DMS 273 (cell line): ENCODE results near the gene PRICKLE1.
"Not testable (repeated sequence)": the region's sequence is repeated elsewhere in the genome, so short reads cannot be mapped to it uniquely, and the experiment has no call there.

Experiments used
- DNase-seq: peaks from one replicate; lab custom pipeline; 2025; ENCODE audit not compliant: unreplicated experiment; lab: John Stamatoyannopoulos, UW

The PRICKLE1 gene

GRCh38 chr12:42557586-42558172 is 31.9 kb downstream of the PRICKLE1 start:
- no peak for DNase-seq

DNA sequence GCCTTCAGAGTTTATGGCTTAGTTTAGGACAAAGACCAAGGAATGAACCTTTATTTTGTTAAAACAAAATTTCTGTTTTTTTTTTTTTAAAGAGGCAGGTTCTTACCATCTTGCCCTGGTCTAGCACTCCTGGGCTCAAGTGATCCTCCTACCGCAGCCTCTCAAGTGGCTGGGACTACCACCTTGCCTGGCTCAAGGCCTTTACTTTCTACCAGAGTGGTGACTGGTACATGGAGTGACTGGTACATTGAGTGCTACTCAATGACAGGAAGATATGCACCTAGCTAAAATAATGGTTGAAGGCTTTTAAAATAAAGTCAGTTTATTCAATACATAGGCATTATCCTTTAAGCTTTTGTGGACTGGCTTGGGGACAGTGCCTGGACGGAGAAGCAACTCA is 32.6 kb downstream of the PRICKLE1 start:
- no peak for DNase-seq

GRCh38 chr12:42552822-42553221 is 36.7 kb downstream of the PRICKLE1 start:
- no peak for DNase-seq

- DNase-seq, result no peak
Measured at GRCh38 chr12:42550800-42551199, 38.7 kb downstream of the PRICKLE1 start.

DNA sequence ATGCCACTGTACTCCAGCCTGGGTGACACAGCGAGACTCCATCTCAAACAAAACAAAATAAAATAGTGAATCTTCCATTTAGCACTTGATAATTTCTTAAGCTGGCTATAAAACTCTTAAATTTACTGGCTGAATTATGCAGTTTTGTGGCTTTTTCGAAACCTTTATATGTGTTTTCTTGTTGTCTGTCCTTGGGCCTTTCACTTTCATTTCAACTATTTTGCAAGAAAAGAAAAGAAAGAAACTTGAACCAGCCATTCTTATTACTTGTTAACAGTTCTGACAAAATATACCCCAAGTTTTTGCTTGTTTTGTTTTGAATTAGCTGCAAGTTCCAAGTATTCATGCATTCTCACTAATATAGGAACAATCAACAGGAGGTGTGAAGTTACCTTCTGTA is 42.8 kb downstream of the PRICKLE1 start:
- DNase-seq, result no peak

- DNase-seq, result no peak
Measured at GRCh38 chr12:42541965-42542364, 47.6 kb downstream of the PRICKLE1 start.

- DNase-seq, result not testable (repeated sequence)
Measured at GRCh38 chr12:42541308-42541707, 48.2 kb downstream of the PRICKLE1 start.

DNA sequence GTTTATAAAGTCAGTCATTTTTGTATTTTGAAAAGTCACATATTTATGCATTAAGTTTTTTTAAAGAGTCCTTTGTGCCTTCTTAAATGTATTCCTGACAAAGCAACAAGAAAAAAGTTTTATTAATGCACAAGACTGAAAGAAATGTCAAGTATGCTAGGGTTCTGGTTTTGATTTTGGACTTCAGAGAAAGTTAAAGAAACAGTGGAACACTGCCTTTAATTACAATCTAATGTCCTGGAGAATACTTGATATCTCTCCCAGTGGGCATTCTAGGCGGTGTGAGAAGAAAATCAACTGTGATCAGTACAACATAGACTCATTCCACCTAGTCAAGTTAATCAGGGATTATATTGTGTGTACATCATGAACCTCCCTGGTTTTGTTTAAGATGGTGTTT is 49.9 kb downstream of the PRICKLE1 start:
- no peak for DNase-seq

- DNase-seq, result no peak
Measured at GRCh38 chr12:42538203-42538602, 51.3 kb downstream of the PRICKLE1 start.

GRCh38 chr12:42534184-42534838 is 55.2 kb downstream of the PRICKLE1 start:
- no peak for DNase-seq

DNA sequence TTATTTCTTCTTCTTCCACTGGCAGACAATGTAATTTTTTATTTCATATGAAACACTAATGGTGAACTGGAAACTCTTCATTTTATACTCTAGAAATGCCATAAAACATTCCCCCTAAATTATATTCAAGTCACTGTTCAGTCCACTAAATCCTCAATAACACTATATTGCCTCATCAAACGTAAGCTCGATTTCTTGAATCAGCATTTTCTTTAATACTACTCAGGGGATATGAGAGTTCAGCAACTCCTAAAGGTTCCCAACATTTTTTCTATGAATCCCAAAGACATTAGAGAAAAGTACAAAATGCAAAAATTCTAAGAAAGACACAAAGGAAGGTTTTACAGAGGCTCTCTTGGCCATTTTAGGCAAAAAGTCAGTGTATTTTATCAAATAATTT is 59.3 kb downstream of the PRICKLE1 start:
- DNase-seq, result no peak

- DNase-seq, result no peak
Measured at GRCh38 chr12:42525444-42525843, 64.1 kb downstream of the PRICKLE1 start.

DNA sequence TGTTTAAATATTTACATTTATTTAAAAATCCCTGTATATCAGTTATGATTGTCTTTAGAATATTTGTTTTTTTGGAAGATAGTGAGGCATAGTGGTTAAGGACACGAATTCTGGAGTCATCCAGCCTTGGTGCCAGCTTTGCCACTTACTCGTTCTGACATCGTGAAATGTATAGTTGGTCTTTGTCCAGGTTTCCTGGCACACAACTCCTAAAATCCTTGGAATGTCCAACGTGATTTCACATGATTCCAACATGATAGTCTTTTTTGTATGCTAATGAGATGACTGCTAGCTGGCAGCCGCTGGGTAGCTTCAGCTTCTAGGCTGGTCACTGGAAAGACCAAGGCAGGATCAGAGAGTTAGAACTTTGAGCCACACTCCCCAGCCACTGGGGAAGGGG is 64.8 kb downstream of the PRICKLE1 start:
- no peak for DNase-seq

- no peak for DNase-seq
Measured at GRCh38 chr12:42516573-42516972, 73.0 kb downstream of the PRICKLE1 start.

GRCh38 chr12:42511656-42512055 is 77.9 kb downstream of the PRICKLE1 start:
- no peak for DNase-seq

GRCh38 chr12:42510823-42511222 is 78.7 kb downstream of the PRICKLE1 start:
- DNase-seq, result no peak

- DNase-seq, result no peak
Measured at GRCh38 chr12:42508913-42509460, 80.6 kb downstream of the PRICKLE1 start.

DNA sequence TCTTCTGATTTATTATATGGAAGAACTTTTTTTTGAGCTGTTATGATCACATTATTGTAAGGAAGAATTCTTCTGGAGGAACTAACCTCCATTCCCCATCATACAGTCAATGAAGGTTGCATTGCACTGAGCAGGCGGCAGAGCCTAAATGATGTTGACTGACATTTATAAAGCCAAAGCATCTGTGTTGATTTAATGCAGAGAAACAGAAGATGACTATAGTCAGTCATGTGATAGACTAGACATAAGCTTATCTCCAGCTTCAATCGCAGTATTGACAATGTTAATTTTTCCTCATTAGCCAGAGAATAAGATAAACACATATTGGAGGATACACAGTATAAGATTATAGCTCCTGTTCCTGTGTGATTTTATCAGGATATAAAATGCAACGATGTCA is 82.0 kb downstream of the PRICKLE1 start:
- DNase-seq, result peak; percentile 56

DNA sequence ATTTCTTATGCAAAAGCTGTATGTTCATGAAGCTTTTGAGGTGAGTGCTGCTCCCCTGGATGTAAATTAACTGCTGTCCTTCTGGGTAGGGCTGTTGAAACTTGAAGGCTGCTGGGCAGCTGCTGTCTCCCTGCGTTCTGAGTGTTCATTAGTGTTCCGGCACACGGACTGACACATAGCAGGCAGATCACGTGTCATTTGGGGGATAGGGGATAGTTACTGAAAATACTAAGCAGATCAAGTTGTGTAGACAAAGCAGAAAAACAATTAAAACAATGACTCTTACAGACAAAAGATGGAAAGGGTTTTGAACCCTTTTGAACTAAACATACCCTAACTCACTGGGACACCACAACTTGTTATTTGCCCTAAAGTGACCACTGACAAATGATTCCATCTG is 82.5 kb downstream of the PRICKLE1 start:
- peak; percentile 53 for DNase-seq

DNA sequence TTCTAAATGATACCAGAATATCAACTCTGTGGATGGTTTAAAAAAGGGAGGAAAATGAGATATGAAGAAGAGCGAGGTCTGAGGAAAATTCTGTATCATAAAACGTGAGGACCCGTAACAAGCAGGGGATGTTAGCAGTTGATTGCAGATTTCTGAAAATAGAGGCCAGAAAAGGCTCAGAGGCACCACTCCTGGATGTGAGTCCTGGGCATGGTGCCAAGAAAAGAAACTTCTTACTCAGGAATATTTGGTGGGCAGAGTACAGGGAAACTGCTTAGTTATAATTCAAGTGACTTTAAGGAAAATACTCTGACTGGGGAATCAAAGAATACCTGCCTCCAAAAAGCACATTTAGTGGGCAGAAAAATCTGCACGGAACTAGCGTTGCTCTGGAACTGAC is 85.5 kb downstream of the PRICKLE1 start:
- DNase-seq, result peak; percentile 39

DNA sequence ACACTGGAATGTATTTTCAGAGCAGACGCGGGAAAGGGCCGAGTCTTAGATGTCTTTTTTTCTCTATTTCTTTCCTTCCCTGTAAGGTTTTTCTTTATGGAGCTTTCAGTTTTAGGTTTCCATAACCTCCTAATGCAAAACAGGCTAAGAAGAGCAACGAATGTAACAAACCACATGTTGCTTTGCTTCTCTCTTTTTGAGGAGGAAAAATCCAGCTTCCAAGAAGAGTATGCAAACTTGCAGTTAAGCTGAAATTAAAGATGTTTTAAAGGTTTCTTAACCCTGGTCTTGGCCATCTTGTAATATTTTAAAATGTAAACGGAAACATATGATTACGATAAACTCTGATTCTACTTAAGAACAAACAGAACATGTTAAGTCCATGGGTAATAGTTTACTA is 86.9 kb downstream of the PRICKLE1 start:
- DNase-seq, result no peak

DNA sequence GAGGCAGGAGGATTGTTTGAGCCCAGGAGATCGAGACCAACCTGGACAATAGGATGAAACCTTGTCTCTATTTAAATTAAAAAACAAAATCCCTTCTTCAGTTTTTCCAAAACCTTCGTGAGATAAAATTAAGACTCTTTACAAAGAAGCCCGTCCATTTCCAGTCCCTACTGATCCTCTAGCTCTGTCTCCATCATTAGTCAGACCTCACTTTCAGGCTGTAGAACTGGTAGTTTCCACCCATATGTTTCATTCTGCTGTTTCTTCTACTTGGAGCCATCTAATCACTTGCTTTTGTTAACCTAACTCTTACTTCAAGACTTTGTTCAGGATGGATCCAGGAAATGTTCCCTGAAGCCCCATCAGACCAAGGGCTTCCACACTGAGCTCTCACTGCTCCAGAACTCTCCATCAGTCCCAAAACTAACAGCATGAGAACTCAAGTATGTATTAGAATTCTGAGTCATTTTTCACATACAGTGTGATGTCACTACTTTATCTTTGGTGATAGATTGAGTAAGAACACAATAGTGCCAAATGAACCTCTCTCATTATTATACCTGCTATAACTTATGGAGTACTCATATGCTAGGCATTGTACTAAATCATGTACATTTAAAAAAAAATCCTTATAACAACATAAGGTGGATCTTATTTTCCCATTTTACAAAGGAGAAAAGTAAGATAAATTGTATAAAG is 90.8 kb downstream of the PRICKLE1 start:
- no peak for DNase-seq
